Endothelial cell of umbilical vein (primary cell): Measurements from ENCODE around the gene ENC1. TPM values are rescaled to one million over a fixed set of nuclear protein-coding genes. Genes with fewer than 3 reads are reported as not detected.

Source experiments
- BruUV-seq: library from RNA; stranded (reverse); fragments of 400-500 nt; replicated peaks from 2 replicates; lab custom pipeline; 2021; lab: Mats Ljungman, UMichigan
- CTCF ChIA-PET: fragments of 300-600, 350-600 bp; sonication (Branson Sonifier 250); formaldehyde crosslinking; loops from one replicate; lab custom pipeline; 2021; ENCODE audit warnings: antibody characterized with exemption, inconsistent platforms; lab: Charles Lee
- POLR2A ChIA-PET: fragments of 300-600, 350-600 bp; sonication (Branson Sonifier 250); formaldehyde crosslinking; loops from one replicate; lab custom pipeline; 2021; ENCODE audit warnings: antibody characterized with exemption, inconsistent platforms; lab: Charles Lee
- DNase-seq: peaks from one replicate; pipeline ENCODE4 v3.0.0-alpha.2; 2011; ENCODE audit warnings: low read depth, low spot score
- FAIRE-seq: peaks from 2 replicates; lab custom pipeline; 2011; peaks lifted over from hg19 to GRCh38; lab: Jason Lieb, UNC
- H2AFZ ChIP-seq: 2 replicates; pipeline ENCODE4 v1.6.0; 2012; ENCODE audit warnings: low read depth, low read length, control low read depth, inconsistent platforms
- H3K27ac ChIP-seq: 2 replicates; pipeline ENCODE4 v1.5.1; 2011; ENCODE audit warnings: low read depth, mild to moderate bottlenecking, control low read depth, low read length, moderate library complexity; ENCODE audit not compliant: insufficient read depth
- H3K27me3 ChIP-seq, 2 experiments: 2 replicates each; pipeline versions ENCODE4 v1.6.0 to v1.6.1; 2011; ENCODE audit warnings: low read length in 2 of 2, mixed read lengths in 1 of 2; ENCODE audit not compliant: control insufficient read depth in 2 of 2, insufficient read depth in 2 of 2
- H3K36me3 ChIP-seq, 2 experiments: 2 replicates in 1 of 2; 3 replicates in 1 of 2; pipeline ENCODE4 v1.5.1; 2011; ENCODE audit warnings: low read length in 2 of 2, mild to moderate bottlenecking in 1 of 2, moderate library complexity in 1 of 2; ENCODE audit not compliant: control insufficient read depth in 2 of 2, insufficient read depth in 2 of 2; ENCODE audit errors: extremely low read depth in 1 of 2
- H3K4me1 ChIP-seq: 3 replicates; pipeline ENCODE4 v1.5.1; 2011; ENCODE audit warnings: mild to moderate bottlenecking, low read length; ENCODE audit not compliant: control insufficient read depth, insufficient read depth; ENCODE audit errors: extremely low read depth
- H3K4me2 ChIP-seq: 2 replicates; pipeline ENCODE4 v1.6.1; 2011; ENCODE audit warnings: low read length, control low read depth, mixed read lengths; ENCODE audit not compliant: insufficient read depth
- H3K4me3 ChIP-seq, 3 experiments: fragments of 200-600 bp in 1 of 3; sonication (generic), shearing (Covaris generic) in 1 of 3; replicated peaks in 1 of 3; 2 replicates each; pipeline ENCODE4 v1.5.1; 2011 to 2016; ENCODE audit warnings: control low read depth in 3 of 3, low read length in 3 of 3, mild to moderate bottlenecking in 2 of 3, inconsistent platforms in 1 of 3, low read depth in 1 of 3, moderate library complexity in 1 of 3; ENCODE audit not compliant: insufficient read depth in 1 of 3
- H3K79me2 ChIP-seq: 2 replicates; pipeline ENCODE4 v1.6.0; 2012; ENCODE audit warnings: low read length, inconsistent platforms; ENCODE audit not compliant: control insufficient read depth, insufficient read depth
- H3K9ac ChIP-seq: replicated peaks from 2 replicates; pipeline ENCODE3; 2011; ENCODE audit warnings: low read length, control low read depth; ENCODE audit not compliant: insufficient read depth; ENCODE audit errors: extremely low read depth
- H3K9me1 ChIP-seq: replicated peaks from 3 replicates; pipeline ENCODE4 v1.6.0; 2011; ENCODE audit warnings: mild to moderate bottlenecking, low read length; ENCODE audit not compliant: control insufficient read depth, insufficient read depth; ENCODE audit errors: extremely low read depth
- H3K9me3 ChIP-seq: replicated peaks from 2 replicates; pipeline ENCODE4 v1.5.1; 2012; ENCODE audit warnings: low read length, inconsistent platforms; ENCODE audit not compliant: control insufficient read depth, insufficient read depth
- H4K20me1 ChIP-seq: replicated peaks from 2 replicates; pipeline ENCODE3; 2011; ENCODE audit warnings: mild to moderate bottlenecking, low read length; ENCODE audit not compliant: control insufficient read depth, insufficient read depth; ENCODE audit errors: extremely low read depth
- EZH2 ChIP-seq: IDR thresholded peaks from 2 replicates; pipeline ENCODE4 v1.6.1; 2012; ENCODE audit warnings: borderline replicate concordance, low read depth, mild to moderate bottlenecking, moderate library complexity, low read length, inconsistent platforms; ENCODE audit not compliant: severe bottlenecking
- FOS ChIP-seq: IDR thresholded peaks from 2 replicates; pipeline ENCODE4 v1.6.1; 2011; ENCODE audit warnings: mild to moderate bottlenecking, low read length, moderate library complexity, borderline replicate concordance; ENCODE audit not compliant: insufficient read depth
- GATA2 ChIP-seq: IDR thresholded peaks from 2 replicates; pipeline ENCODE4 v1.7.0; 2011; ENCODE audit warnings: low read depth, mild to moderate bottlenecking, moderate library complexity, mixed read lengths, low read length; ENCODE audit not compliant: insufficient read length, insufficient read depth
- JUN ChIP-seq: IDR thresholded peaks from 2 replicates; pipeline ENCODE4 v1.6.1; 2011; ENCODE audit warnings: borderline replicate concordance, low read depth; ENCODE audit not compliant: insufficient read length, insufficient read depth
- MYC ChIP-seq: IDR thresholded peaks from one replicate; pipeline ENCODE4 v1.6.1; 2011; ENCODE audit warnings: mild to moderate bottlenecking, low read depth, low read length
- POLR2AphosphoS5 ChIP-seq: IDR thresholded peaks from 2 replicates; pipeline ENCODE4 v1.6.1; 2012; ENCODE audit warnings: low read depth, mild to moderate bottlenecking, control low read depth, low read length, moderate library complexity; ENCODE audit not compliant: insufficient read depth
- dilution Hi-C: fragments of 300-500 bp; cut with MboI; formaldehyde crosslinking; loops from one replicate; pipeline ENCODE4 v1.15.0; 2019; ENCODE audit warnings: low sequenced_read_pairs; ENCODE audit not compliant: extremely low pct_ligation_motif_present
- intact Hi-C: fragments of 100-400 bp; cut with micrococcal nuclease; formaldehyde crosslinking; loops from one replicate; pipeline ENCODE4 v1.10.0; 2022
- polyA plus RNA-seq, 4 experiments: library from polyadenylated mRNA; depleted of rRNA in 3 of 4; stranded (reverse) in 3 of 4; unstranded in 1 of 4; fragments of >200 nt; gene quantifications; 2 replicates each; pipeline versions ENCODE4 v1.2.1 to v1.2.3, GENCODE V29; 2011 to 2012; ENCODE audit warnings: missing spikeins in 1 of 4
- total RNA-seq: library from RNA; stranded (reverse); gene quantifications from 2 replicates; pipeline ENCODE4 v1.2.3, GENCODE V29; 2021

ENC1 gene
- total and polyA plus RNA-seq, 2 donors (not counting 3 experiments of a cell fraction or from before 2014, with no cell fraction given): 42.2 to 53.3 TPM

GRCh38 chr5:74581988-74582365 is 58.6 kb downstream of the ENC1 start:
- ChIA-PET POLR2A (interaction anchor here (1.0 kb wide), 1 partner anchor 58 kb away, joined by 3 read pairs; the partner anchor contains the start of gene ENC1), CTCF (interaction anchor here (0.7 to 1.0 kb wide), 2 partner anchors 59 kb away, joined by 3 read pairs; partner anchors contain the start of gene ENC1)
- FAIRE-seq: peak; percentile 82
- H2AFZ ChIP-seq: no peak overlapping the region
- H3K79me2 ChIP-seq: no peaks in the 10 kb centered on the region
- no peak overlapping the region for H3K4me3 ChIP-seq
- BruUV-seq: no TSS peak
- no peak overlapping the region for H3K9ac ChIP-seq
- H3K9me3 ChIP-seq: no peaks in the 10 kb centered on the region
- no peak overlapping the region for H3K4me2 ChIP-seq
- no peaks in the 10 kb centered on the region for H4K20me1 ChIP-seq
- dilution Hi-C loops: no loop called here
- H3K36me3 ChIP-seq: no peaks in the 10 kb centered on the region
- no peaks in the 10 kb centered on the region for H3K9me1 ChIP-seq
- H3K27me3 ChIP-seq: no peaks in the 10 kb centered on the region
- TF ChIP-seq POLR2AphosphoS5: no peak
- TF ChIP-seq JUN: peak; percentile 22
- TF ChIP-seq FOS: peak; percentile 71
- peak; percentile 62 for DNase-seq
- H3K27ac ChIP-seq: no peak overlapping the region
- intact Hi-C loops: no loop called here
- H3K4me1 ChIP-seq: peaks cover 26% of the 10 kb centered on the region

DNA sequence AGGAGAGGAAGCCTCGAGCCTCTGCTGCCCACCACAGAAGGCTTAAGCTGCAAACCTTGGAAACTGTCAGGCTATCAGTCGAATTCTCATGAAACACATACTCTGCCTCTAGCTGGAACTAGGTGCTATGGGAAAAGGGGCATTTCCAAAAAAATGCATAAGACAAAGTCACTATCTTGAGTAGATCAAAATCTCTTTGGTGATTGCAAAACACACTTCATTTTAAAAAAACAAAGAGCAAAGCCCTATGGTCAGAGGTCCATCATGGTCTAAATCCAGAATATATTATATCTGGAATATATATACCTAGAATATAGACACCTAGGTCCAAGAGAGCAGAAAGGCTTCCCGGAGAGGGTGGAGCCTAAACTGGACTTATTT is 59.8 kb downstream of the ENC1 start:
- Histone ChIP-seq H3K79me2 (no peaks in the 10 kb centered on the region), H3K4me2 (no peak overlapping the region), H3K27me3 (no peaks in the 10 kb centered on the region), H3K9me1 (no peaks in the 10 kb centered on the region), H3K36me3 (no peaks in the 10 kb centered on the region), H3K27ac (no peak overlapping the region), H3K9me3 (no peaks in the 10 kb centered on the region), H2AFZ (no peak overlapping the region), H3K4me1 (peaks cover 26% of the 10 kb centered on the region), H3K9ac (no peak overlapping the region), H4K20me1 (no peaks in the 10 kb centered on the region), H3K4me3 (no peak overlapping the region)
- no TSS peak for BruUV-seq
- TF ChIP-seq POLR2AphosphoS5 (no peak), MYC (no peak), GATA2 (no peak), EZH2 (no peak)
- dilution Hi-C loops (no loop called here), intact Hi-C loops (no loop called here)
- FAIRE-seq (no peak), DNase-seq (no peak)
- ChIA-PET CTCF (no interaction called here), POLR2A (no interaction called here)
